Measurements from ENCODE around the gene DEFB124.
"Not testable (repeated sequence)": the region's sequence is repeated elsewhere in the genome, so short reads cannot be mapped to it uniquely, and the experiment has no call there.

DEFB124 gene

GRCh38 chr20:31474758-31475427, at the start of gene DEFB124, which contains the start of gene REM1:
Gene DEFB124, minus strand, starts transcription at chr20:31475127. Its CDS starts 2,114 bp downstream, at chr20:31473013.
Gene REM1, plus strand, starts transcription at chr20:31475288. Its CDS starts 1,158 bp downstream, at chr20:31476446.
- Histone ChIP-seq H3K4me3 (ENCODE audit: low read length) (no peak within 1 kb of the TSS; the same call in 1 of the 2 replicates), H3K27ac (ENCODE audit: low read length) (no peak within 1 kb of the TSS), H3K9me3 (ENCODE audit: control insufficient read depth, insufficient read depth, low read length) (peaks cover 3% of the 10 kb centered on the region; the same call in 1 of the 2 replicates), H3K36me3 (ENCODE audit: control insufficient read depth, insufficient read depth, low read length) (no peaks in the 10 kb centered on the region), H3K4me1 (ENCODE audit: control insufficient read depth, insufficient read depth, low read length) (no peaks in the 10 kb centered on the region), H3K27me3 (ENCODE audit: control insufficient read depth, insufficient read depth, low read length) (no peaks in the 10 kb centered on the region)
- DNase-seq (ENCODE audit: low read depth, low spot score), result no peak
- WGBS (ENCODE audit: insufficient coverage, insufficient read length), result no CpG with 5 or more reads among the region's 33 CpGs

- Histone ChIP-seq H3K27me3 (ENCODE audit: control insufficient read depth, insufficient read depth, low read length) (no peaks in the 10 kb centered on the region), H3K4me1 (ENCODE audit: control insufficient read depth, insufficient read depth, low read length) (no peaks in the 10 kb centered on the region), H3K9me3 (ENCODE audit: control insufficient read depth, insufficient read depth, low read length) (no peaks in the 10 kb centered on the region), H3K4me3 (ENCODE audit: low read length) (no peak overlapping the region), H3K27ac (ENCODE audit: low read length) (no peak overlapping the region), H3K36me3 (ENCODE audit: control insufficient read depth, insufficient read depth, low read length) (peaks cover 4% of the 10 kb centered on the region; the same call in 1 of the 2 replicates)
- DNase-seq (ENCODE audit: low read depth, low spot score), result no peak
- no CpG with 5 or more reads among the region's 8 CpGs for WGBS (ENCODE audit: insufficient coverage, insufficient read length)
Observed at GRCh38 chr20:31523361-31524283, 48.7 kb upstream of the DEFB124 start.

GRCh38 chr20:31522731-31523130, 47.8 kb upstream of the DEFB124 start:
- no CpG with 5 or more reads among the region's 6 CpGs for WGBS (ENCODE audit: insufficient coverage, insufficient read length)
- no peaks in the 10 kb centered on the region for H3K27me3 ChIP-seq (ENCODE audit: control insufficient read depth, insufficient read depth, low read length)
- no peaks in the 10 kb centered on the region for H3K4me1 ChIP-seq (ENCODE audit: control insufficient read depth, insufficient read depth, low read length)
- H3K36me3 ChIP-seq (ENCODE audit: control insufficient read depth, insufficient read depth, low read length), result no peaks in the 10 kb centered on the region; the same call in 1 of the 2 replicates
- no peaks in the 10 kb centered on the region for H3K9me3 ChIP-seq (ENCODE audit: control insufficient read depth, insufficient read depth, low read length)
- no peak overlapping the region for H3K27ac ChIP-seq (ENCODE audit: low read length)
- no peak overlapping the region for H3K4me3 ChIP-seq (ENCODE audit: low read length)
- DNase-seq (ENCODE audit: low read depth, low spot score), result no peak

GRCh38 chr20:31521267-31521666, 46.3 kb upstream of the DEFB124 start:
- not testable (repeated sequence) for H3K27ac ChIP-seq (ENCODE audit: low read length); H3K9me3 ChIP-seq (ENCODE audit: control insufficient read depth, insufficient read depth, low read length); H3K27me3 ChIP-seq (ENCODE audit: control insufficient read depth, insufficient read depth, low read length); H3K4me3 ChIP-seq (ENCODE audit: low read length); H3K4me1 ChIP-seq (ENCODE audit: control insufficient read depth, insufficient read depth, low read length); H3K36me3 ChIP-seq (ENCODE audit: control insufficient read depth, insufficient read depth, low read length); DNase-seq (ENCODE audit: low read depth, low spot score)
- WGBS (ENCODE audit: insufficient coverage, insufficient read length), result no CpG with 5 or more reads among the region's 7 CpGs

- Histone ChIP-seq H3K4me3 (ENCODE audit: low read length) (no peak overlapping the region), H3K4me1 (ENCODE audit: control insufficient read depth, insufficient read depth, low read length) (no peaks in the 10 kb centered on the region; the same call in 1 of the 2 replicates), H3K27ac (ENCODE audit: low read length) (no peak overlapping the region), H3K9me3 (ENCODE audit: control insufficient read depth, insufficient read depth, low read length) (no peaks in the 10 kb centered on the region), H3K36me3 (ENCODE audit: control insufficient read depth, insufficient read depth, low read length) (no peaks in the 10 kb centered on the region), H3K27me3 (ENCODE audit: control insufficient read depth, insufficient read depth, low read length) (no peaks in the 10 kb centered on the region)
- DNase-seq (ENCODE audit: low read depth, low spot score), result no peak
- no CpG with 5 or more reads among the region's 4 CpGs for WGBS (ENCODE audit: insufficient coverage, insufficient read length)
Observed at GRCh38 chr20:31517373-31517772, 42.4 kb upstream of the DEFB124 start.

GRCh38 chr20:31516651-31517050, 41.7 kb upstream of the DEFB124 start:
- no CpG with 5 or more reads among the region's 2 CpGs for WGBS (ENCODE audit: insufficient coverage, insufficient read length)
- no peaks in the 10 kb centered on the region for H3K27me3 ChIP-seq (ENCODE audit: control insufficient read depth, insufficient read depth, low read length)
- no peaks in the 10 kb centered on the region for H3K36me3 ChIP-seq (ENCODE audit: control insufficient read depth, insufficient read depth, low read length)
- no peak overlapping the region for H3K4me3 ChIP-seq (ENCODE audit: low read length)
- H3K4me1 ChIP-seq (ENCODE audit: control insufficient read depth, insufficient read depth, low read length), result no peaks in the 10 kb centered on the region; the same call in 1 of the 2 replicates
- DNase-seq (ENCODE audit: low read depth, low spot score), result no peak
- no peak overlapping the region for H3K27ac ChIP-seq (ENCODE audit: low read length)
- H3K9me3 ChIP-seq (ENCODE audit: control insufficient read depth, insufficient read depth, low read length), result no peaks in the 10 kb centered on the region

- Histone ChIP-seq H3K27me3 (ENCODE audit: control insufficient read depth, insufficient read depth, low read length) (no peaks in the 10 kb centered on the region), H3K4me1 (ENCODE audit: control insufficient read depth, insufficient read depth, low read length) (no peaks in the 10 kb centered on the region; the same call in 1 of the 2 replicates), H3K27ac (ENCODE audit: low read length) (no peak overlapping the region), H3K9me3 (ENCODE audit: control insufficient read depth, insufficient read depth, low read length) (no peaks in the 10 kb centered on the region), H3K4me3 (ENCODE audit: low read length) (no peak overlapping the region), H3K36me3 (ENCODE audit: control insufficient read depth, insufficient read depth, low read length) (no peaks in the 10 kb centered on the region)
- no peak for DNase-seq (ENCODE audit: low read depth, low spot score)
- no CpG with 5 or more reads among the region's 4 CpGs for WGBS (ENCODE audit: insufficient coverage, insufficient read length)
Observed at GRCh38 chr20:31516166-31516565, 41.2 kb upstream of the DEFB124 start.

GRCh38 chr20:31515775-31516107, 40.8 kb upstream of the DEFB124 start:
- Histone ChIP-seq H3K27me3 (ENCODE audit: control insufficient read depth, insufficient read depth, low read length) (no peaks in the 10 kb centered on the region), H3K27ac (ENCODE audit: low read length) (no peak overlapping the region), H3K36me3 (ENCODE audit: control insufficient read depth, insufficient read depth, low read length) (no peaks in the 10 kb centered on the region), H3K4me3 (ENCODE audit: low read length) (no peak overlapping the region), H3K9me3 (ENCODE audit: control insufficient read depth, insufficient read depth, low read length) (no peaks in the 10 kb centered on the region), H3K4me1 (ENCODE audit: control insufficient read depth, insufficient read depth, low read length) (no peaks in the 10 kb centered on the region; the same call in 1 of the 2 replicates)
- WGBS (ENCODE audit: insufficient coverage, insufficient read length), result no CpG with 5 or more reads among the region's 3 CpGs
- DNase-seq (ENCODE audit: low read depth, low spot score), result no peak

- no peaks in the 10 kb centered on the region for H3K36me3 ChIP-seq (ENCODE audit: control insufficient read depth, insufficient read depth, low read length)
- H3K4me3 ChIP-seq (ENCODE audit: low read length), result peak overlapping the region; percentile 96
- H3K27ac ChIP-seq (ENCODE audit: low read length), result no peak overlapping the region
- no peaks in the 10 kb centered on the region; the same call in 1 of the 2 replicates for H3K4me1 ChIP-seq (ENCODE audit: control insufficient read depth, insufficient read depth, low read length)
- no peaks in the 10 kb centered on the region for H3K9me3 ChIP-seq (ENCODE audit: control insufficient read depth, insufficient read depth, low read length)
- no peak for DNase-seq (ENCODE audit: low read depth, low spot score)
- no peaks in the 10 kb centered on the region for H3K27me3 ChIP-seq (ENCODE audit: control insufficient read depth, insufficient read depth, low read length)
- WGBS (ENCODE audit: insufficient coverage, insufficient read length), result no CpG with 5 or more reads among the region's 4 CpGs
Observed at GRCh38 chr20:31515072-31515774, 40.3 kb upstream of the DEFB124 start.
